ENCODE data around the gene DAB2. TPM values are rescaled to one million over a fixed set of nuclear protein-coding genes. Genes with fewer than 3 reads are reported as not detected.
"Not testable (repeated sequence)": the region's sequence is repeated elsewhere in the genome, so short reads cannot be mapped to it uniquely, and the experiment has no call there.

The DAB2 gene
- total RNA-seq, 1 donor from 2014 or later, result 0.79 TPM

GRCh38 chr5:39411985-39412384 is 12.8 kb downstream of the DAB2 start:
- no peak overlapping the region for H3K4me3 ChIP-seq (ENCODE audit: low read depth, low read length)
- H3K27me3 ChIP-seq (ENCODE audit: control insufficient read depth, insufficient read depth, low read length), result no peaks in the 10 kb centered on the region
- TF ChIP-seq, protein P1, sequence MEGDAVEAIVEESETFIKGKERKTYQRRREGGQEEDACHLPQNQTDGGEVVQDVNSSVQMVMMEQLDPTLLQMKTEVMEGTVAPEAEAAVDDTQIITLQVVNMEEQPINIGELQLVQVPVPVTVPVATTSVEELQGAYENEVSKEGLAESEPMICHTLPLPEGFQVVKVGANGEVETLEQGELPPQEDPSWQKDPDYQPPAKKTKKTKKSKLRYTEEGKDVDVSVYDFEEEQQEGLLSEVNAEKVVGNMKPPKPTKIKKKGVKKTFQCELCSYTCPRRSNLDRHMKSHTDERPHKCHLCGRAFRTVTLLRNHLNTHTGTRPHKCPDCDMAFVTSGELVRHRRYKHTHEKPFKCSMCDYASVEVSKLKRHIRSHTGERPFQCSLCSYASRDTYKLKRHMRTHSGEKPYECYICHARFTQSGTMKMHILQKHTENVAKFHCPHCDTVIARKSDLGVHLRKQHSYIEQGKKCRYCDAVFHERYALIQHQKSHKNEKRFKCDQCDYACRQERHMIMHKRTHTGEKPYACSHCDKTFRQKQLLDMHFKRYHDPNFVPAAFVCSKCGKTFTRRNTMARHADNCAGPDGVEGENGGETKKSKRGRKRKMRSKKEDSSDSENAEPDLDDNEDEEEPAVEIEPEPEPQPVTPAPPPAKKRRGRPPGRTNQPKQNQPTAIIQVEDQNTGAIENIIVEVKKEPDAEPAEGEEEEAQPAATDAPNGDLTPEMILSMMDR (IDR thresholded peaks at IDR 0.05; ENCODE audit: insufficient read depth, low read length, severe bottlenecking), result no peak
- no peaks in the 10 kb centered on the region for H3K36me3 ChIP-seq (ENCODE audit: control insufficient read depth, insufficient read depth, low read length)
- no peak for FAIRE-seq
- DNase-seq (ENCODE audit: low read depth), result no peak

DNA sequence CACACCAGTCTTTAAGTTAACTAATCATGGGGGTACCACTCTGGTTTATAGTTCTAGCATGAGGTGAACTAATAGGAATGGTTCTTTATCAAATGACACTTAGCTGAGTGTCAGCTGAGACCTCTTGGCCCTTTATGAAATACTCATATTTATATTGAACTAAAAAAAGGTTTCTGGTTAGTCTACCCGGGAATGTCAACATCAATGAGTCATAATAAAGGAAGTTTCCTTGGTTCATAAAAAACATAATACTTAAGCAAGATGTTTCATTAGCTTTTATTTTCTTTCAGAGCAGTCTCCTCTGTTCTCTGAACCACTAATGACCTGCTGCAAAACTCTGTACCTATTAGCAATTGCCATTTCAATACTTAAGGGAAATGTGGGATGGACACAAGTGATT is 13.7 kb downstream of the DAB2 start:
- peak; percentile 89 for DNase-seq (ENCODE audit: low read depth)
- no peaks in the 10 kb centered on the region for H3K36me3 ChIP-seq (ENCODE audit: control insufficient read depth, insufficient read depth, low read length)
- no peak overlapping the region for H3K4me3 ChIP-seq (ENCODE audit: low read depth, low read length)
- TF ChIP-seq, protein P1 (IDR thresholded peaks at IDR 0.05; ENCODE audit: insufficient read depth, low read length, severe bottlenecking), result no peak
- FAIRE-seq, result no peak
- H3K27me3 ChIP-seq (ENCODE audit: control insufficient read depth, insufficient read depth, low read length), result no peaks in the 10 kb centered on the region

GRCh38 chr5:39409033-39409432 is 15.7 kb downstream of the DAB2 start:
- DNase-seq (ENCODE audit: low read depth) (no peak), FAIRE-seq (no peak)
- Histone ChIP-seq H3K4me3 (ENCODE audit: low read depth, low read length) (no peak overlapping the region), H3K27me3 (ENCODE audit: control insufficient read depth, insufficient read depth, low read length) (no peaks in the 10 kb centered on the region), H3K36me3 (ENCODE audit: control insufficient read depth, insufficient read depth, low read length) (no peaks in the 10 kb centered on the region)
- TF ChIP-seq, protein P1 (IDR thresholded peaks at IDR 0.05; ENCODE audit: insufficient read depth, low read length, severe bottlenecking), result no peak

- Histone ChIP-seq H3K36me3 (ENCODE audit: control insufficient read depth, insufficient read depth, low read length) (no peaks in the 10 kb centered on the region), H3K4me3 (ENCODE audit: low read depth, low read length) (no peak overlapping the region), H3K27me3 (ENCODE audit: control insufficient read depth, insufficient read depth, low read length) (no peaks in the 10 kb centered on the region)
- peak; percentile 45 for DNase-seq (ENCODE audit: low read depth)
- FAIRE-seq, result no peak
- TF ChIP-seq, protein P1 (IDR thresholded peaks at IDR 0.05; ENCODE audit: insufficient read depth, low read length, severe bottlenecking), result no peak
These were observed 19.5 kb downstream of the DAB2 start for GRCh38 chr5:39405083-39405843.

DNA sequence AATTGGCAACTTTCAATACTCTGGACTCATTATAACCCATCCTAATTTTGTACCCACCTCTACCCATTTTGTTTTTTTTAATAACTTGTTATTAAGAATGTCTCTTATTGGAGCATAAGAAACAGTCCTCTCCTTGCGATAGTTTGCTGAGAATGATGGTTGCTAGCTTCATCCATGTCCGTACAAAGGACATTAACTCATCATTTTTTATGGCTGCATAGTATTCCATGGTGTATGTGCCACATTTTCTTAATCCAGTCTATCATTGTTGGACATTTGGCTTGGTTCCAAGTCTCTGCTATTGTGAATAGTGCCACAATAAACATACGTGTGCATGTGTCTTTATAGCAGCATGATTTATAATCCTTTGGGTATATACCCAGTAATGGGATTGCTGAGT is 21.0 kb downstream of the DAB2 start:
- FAIRE-seq; H3K36me3 ChIP-seq (ENCODE audit: control insufficient read depth, insufficient read depth, low read length); DNase-seq (ENCODE audit: low read depth); H3K27me3 ChIP-seq (ENCODE audit: control insufficient read depth, insufficient read depth, low read length); H3K4me3 ChIP-seq (ENCODE audit: low read depth, low read length): not testable (repeated sequence)

DNA sequence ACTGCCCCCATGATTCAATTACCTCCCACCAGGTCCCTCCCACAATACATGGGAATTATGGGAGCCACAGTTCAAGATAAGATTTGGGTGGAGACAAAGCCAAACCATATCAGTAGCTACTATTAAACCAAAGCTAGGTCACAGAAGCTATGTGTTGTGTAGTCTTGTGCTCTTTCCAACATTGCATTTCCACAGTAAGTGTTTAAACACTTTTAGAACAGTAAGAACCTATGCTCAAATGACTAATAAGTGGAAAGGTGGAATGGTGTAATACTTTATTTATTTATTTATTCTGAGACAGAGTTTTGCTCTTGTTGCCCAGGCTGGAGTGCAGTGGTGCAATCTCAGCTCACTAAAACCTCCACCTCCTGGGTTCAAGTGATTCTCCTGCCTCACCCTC is 22.6 kb downstream of the DAB2 start:
- DNase-seq (ENCODE audit: low read depth); H3K36me3 ChIP-seq (ENCODE audit: control insufficient read depth, insufficient read depth, low read length); FAIRE-seq; H3K4me3 ChIP-seq (ENCODE audit: low read depth, low read length); H3K27me3 ChIP-seq (ENCODE audit: control insufficient read depth, insufficient read depth, low read length): not testable (repeated sequence)
